Activated naive CD4-positive, alpha-beta T cell treated with anti-CD3 and anti-CD28 coated beads, Interleukin-2, amount 50 U/mL, for 24 hours (primary cell): ENCODE measurements around the gene PIP4K2A.
"Not testable (repeated sequence)": the region's sequence is repeated elsewhere in the genome, so short reads cannot be mapped to it uniquely, and the experiment has no call there.

Experiments used
- H3K27ac Mint-ChIP-seq: one replicate; pipeline ENCODE4 v1.8.0; 2021; ENCODE audit warnings: mild to moderate bottlenecking, mixed read lengths
- H3K27me3 Mint-ChIP-seq: one replicate; pipeline ENCODE4 v1.8.0; 2021; ENCODE audit warnings: mixed read lengths
- H3K36me3 Mint-ChIP-seq: one replicate; pipeline ENCODE4 v1.8.0; 2021; ENCODE audit warnings: mixed read lengths
- H3K4me1 Mint-ChIP-seq: one replicate; pipeline ENCODE4 v1.8.0; 2021; ENCODE audit warnings: mixed read lengths
- H3K4me3 Mint-ChIP-seq: one replicate; pipeline ENCODE4 v1.8.0; 2021; ENCODE audit warnings: mild to moderate bottlenecking, mixed read lengths
- H3K9me3 Mint-ChIP-seq: one replicate; pipeline ENCODE4 v1.8.0; 2021; ENCODE audit warnings: mixed read lengths

Gene PIP4K2A

GRCh38 chr10:22518167-22518724, 196.1 kb downstream of the PIP4K2A start:
- H3K27ac Mint-ChIP-seq, result no peak overlapping the region
- peaks cover under 1% of the 10 kb centered on the region for H3K9me3 Mint-ChIP-seq
- H3K36me3 Mint-ChIP-seq, result peaks cover 5% of the 10 kb centered on the region

GRCh38 chr10:22515009-22515408, 199.4 kb downstream of the PIP4K2A start:
- Mint-ChIP-seq H3K4me3 (no peak overlapping the region), H3K27ac (no peak overlapping the region), H3K9me3 (peaks cover 7% of the 10 kb centered on the region), H3K27me3 (peaks cover 22% of the 10 kb centered on the region), H3K4me1 (no peaks in the 10 kb centered on the region), H3K36me3 (peaks cover 11% of the 10 kb centered on the region)

More at GRCh38 chr10:22518167-22518724, 196.1 kb downstream of the PIP4K2A start:
- H3K27me3 Mint-ChIP-seq, result peaks cover 16% of the 10 kb centered on the region
- H3K4me3 Mint-ChIP-seq, result no peak overlapping the region
- no peaks in the 10 kb centered on the region for H3K4me1 Mint-ChIP-seq

GRCh38 chr10:22514414-22514758, 200.0 kb downstream of the PIP4K2A start:
- H3K27ac Mint-ChIP-seq, H3K9me3 Mint-ChIP-seq, H3K4me1 Mint-ChIP-seq, H3K4me3 Mint-ChIP-seq: not testable (repeated sequence)
- H3K27me3 Mint-ChIP-seq, result peaks cover 22% of the 10 kb centered on the region
- peaks cover 11% of the 10 kb centered on the region for H3K36me3 Mint-ChIP-seq

DNA sequence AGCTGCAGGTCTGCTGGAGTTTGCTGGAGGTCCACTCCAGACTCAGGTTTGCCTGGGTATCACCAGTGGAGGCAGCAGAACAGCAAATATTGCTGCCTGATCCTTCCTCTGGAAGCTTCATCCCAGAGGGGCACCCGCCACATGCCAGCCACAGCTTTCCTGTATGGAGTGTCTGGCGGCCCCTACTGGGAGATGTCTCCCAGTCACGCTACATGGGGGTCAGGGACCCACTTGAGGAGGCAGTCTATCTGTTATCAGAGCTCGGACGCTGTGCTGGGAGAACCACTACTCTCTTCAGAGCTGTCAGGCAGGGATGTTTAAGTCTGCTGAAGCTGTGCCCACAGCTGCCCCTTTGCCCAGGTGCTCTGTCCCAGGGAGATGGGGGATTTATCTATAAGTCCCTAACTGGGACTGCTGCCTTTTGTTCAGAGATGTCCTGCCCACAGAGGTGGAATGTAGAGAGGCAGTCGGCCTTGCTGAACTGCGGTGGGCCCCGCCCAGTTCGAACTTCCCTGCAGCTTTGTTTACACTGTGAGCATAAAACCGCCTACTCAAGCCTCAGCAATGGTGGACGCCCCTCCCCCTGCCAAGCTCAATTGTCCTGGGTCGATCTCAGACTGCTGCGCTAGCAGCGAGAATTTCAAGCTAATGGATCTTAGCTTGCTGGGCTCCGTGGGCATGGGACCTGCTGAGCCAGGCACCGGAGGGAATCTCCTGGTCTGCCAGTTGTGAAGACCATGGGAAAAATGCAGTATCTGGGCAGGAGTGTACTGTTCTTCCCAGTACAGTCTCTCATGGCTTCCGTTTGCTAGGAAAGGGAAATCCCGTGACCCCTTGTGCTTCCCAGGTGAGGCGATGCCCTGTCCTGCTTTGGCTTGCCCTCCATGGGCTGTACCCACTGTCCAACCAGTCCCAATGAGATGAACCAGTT, 200.6 kb downstream of the PIP4K2A start:
- H3K4me1 Mint-ChIP-seq, H3K9me3 Mint-ChIP-seq, H3K27ac Mint-ChIP-seq, H3K4me3 Mint-ChIP-seq: not testable (repeated sequence)
- H3K27me3 Mint-ChIP-seq, result peaks cover 22% of the 10 kb centered on the region
- peaks cover 11% of the 10 kb centered on the region for H3K36me3 Mint-ChIP-seq

DNA sequence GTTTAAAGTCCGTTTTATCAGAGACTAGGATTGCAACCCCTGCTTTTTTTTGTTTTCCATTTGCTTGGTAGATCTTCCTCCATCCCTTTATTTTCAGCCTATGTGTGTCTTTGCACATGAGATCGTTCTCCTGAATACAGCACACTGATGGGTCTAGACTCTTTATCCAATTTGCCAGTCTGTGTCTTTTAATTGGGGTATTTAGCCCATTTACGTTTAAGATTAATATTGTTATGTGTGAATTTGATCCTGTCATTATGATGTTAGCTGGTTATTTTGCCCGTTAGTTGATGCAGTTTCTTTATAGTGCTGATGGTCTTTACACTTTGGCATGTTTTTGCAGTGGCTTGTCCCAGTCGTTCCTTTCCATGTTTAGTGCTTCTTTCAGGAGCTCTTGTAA, 202.4 kb downstream of the PIP4K2A start:
- not testable (repeated sequence) for H3K4me1 Mint-ChIP-seq, H3K4me3 Mint-ChIP-seq, H3K9me3 Mint-ChIP-seq, H3K27ac Mint-ChIP-seq
- Mint-ChIP-seq H3K36me3 (peaks cover 11% of the 10 kb centered on the region), H3K27me3 (peaks cover 23% of the 10 kb centered on the region)

GRCh38 chr10:22508214-22508613, 206.2 kb downstream of the PIP4K2A start:
- H3K9me3 Mint-ChIP-seq, H3K27ac Mint-ChIP-seq, H3K36me3 Mint-ChIP-seq, H3K4me3 Mint-ChIP-seq: not testable (repeated sequence)
- peaks cover 10% of the 10 kb centered on the region for H3K27me3 Mint-ChIP-seq
- peaks cover 15% of the 10 kb centered on the region for H3K4me1 Mint-ChIP-seq

DNA sequence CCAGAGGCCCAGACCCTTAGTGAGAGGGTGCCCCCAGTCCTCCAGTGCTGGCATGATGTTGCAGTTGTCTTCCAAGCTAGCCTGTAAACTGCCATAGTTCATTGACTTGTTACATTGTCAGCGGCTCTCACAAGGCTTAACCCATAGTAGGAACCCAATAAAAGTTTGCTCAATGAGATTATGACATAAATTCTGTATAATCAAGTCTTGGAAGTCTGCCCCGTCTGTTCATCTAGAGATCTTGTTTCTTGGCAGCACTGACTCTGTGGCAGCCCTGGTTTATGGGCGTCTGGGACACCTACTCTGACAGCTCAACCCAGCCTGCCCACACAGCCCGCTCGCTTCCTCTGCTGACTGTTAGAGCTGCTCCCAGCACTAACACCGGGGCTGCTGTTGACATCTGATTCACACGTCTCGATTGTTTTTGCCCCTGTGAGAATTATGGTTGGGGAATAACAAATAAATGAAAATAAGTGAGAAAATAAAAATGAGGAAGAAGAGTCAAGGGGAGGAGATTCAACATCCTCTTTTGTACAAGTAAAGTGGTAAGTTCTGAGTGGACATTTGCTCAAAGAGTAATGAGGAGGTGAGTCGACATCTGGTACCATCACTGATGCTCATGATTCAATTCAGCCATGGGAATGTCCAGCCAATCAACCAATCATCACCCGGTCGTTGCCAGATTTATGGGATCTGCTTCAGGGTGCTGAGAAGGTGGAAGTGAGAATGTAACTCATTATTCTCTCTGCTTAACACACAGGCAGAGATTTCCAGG, 208.3 kb downstream of the PIP4K2A start:
- Mint-ChIP-seq H3K36me3 (no peaks in the 10 kb centered on the region), H3K4me1 (peaks cover 15% of the 10 kb centered on the region), H3K4me3 (no peak overlapping the region), H3K27me3 (peaks cover 1% of the 10 kb centered on the region), H3K9me3 (no peaks in the 10 kb centered on the region), H3K27ac (no peak overlapping the region)

DNA sequence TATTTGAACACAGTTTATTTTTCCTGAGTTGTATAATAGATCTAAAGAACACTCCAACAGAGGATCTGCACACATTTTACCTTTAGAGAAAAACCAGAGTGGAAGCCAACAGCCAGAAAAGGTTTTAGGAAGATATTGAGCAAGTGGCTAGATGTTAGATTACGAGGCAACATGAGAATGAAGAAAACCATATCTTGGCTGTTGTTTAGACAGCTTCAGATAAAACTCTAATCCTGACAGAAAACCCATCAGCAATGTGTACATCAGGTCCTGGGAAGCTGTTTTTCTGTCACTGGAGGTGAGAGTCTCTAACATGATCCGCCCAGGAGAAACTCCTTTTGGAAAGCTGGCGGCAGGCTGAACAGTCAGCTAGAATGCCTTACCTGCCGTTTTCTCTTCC, 209.6 kb downstream of the PIP4K2A start:
- H3K9me3 Mint-ChIP-seq, result no peaks in the 10 kb centered on the region
- H3K27me3 Mint-ChIP-seq, result peaks cover 1% of the 10 kb centered on the region
- H3K4me1 Mint-ChIP-seq, result peaks cover 15% of the 10 kb centered on the region
- H3K27ac Mint-ChIP-seq, result no peak overlapping the region
- no peak overlapping the region for H3K4me3 Mint-ChIP-seq
- no peaks in the 10 kb centered on the region for H3K36me3 Mint-ChIP-seq

GRCh38 chr10:22503315-22504088, 210.9 kb downstream of the PIP4K2A start:
- peaks cover 3% of the 10 kb centered on the region for H3K27me3 Mint-ChIP-seq
- H3K36me3 Mint-ChIP-seq, result no peaks in the 10 kb centered on the region
- no peak overlapping the region for H3K4me3 Mint-ChIP-seq
- no peak overlapping the region for H3K27ac Mint-ChIP-seq
- peaks cover 15% of the 10 kb centered on the region for H3K4me1 Mint-ChIP-seq
- H3K9me3 Mint-ChIP-seq, result no peaks in the 10 kb centered on the region

DNA sequence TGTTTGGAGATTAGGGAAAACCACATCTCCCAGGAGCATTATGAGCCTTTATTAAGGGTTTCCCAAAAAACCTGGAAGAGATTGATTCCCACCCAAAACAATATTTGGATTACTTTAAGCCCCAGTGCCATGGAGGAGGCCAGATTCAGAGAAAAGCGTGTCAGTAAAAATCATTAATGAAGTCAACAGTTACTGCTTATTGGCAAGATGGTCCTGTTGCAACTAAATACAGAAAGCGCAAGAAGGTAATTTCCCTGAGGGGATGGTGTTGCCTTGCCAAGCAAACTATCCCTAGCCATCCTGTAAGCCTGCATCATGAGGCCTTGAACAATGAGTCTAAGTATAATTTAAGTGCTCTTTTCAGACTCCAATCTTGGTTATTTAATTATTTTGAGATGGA, 212.5 kb downstream of the PIP4K2A start:
- H3K27ac Mint-ChIP-seq, result no peak overlapping the region
- H3K36me3 Mint-ChIP-seq, result no peaks in the 10 kb centered on the region
- peaks cover 7% of the 10 kb centered on the region for H3K4me1 Mint-ChIP-seq
- no peaks in the 10 kb centered on the region for H3K9me3 Mint-ChIP-seq
- no peak overlapping the region for H3K4me3 Mint-ChIP-seq
- peaks cover 2% of the 10 kb centered on the region for H3K27me3 Mint-ChIP-seq

GRCh38 chr10:22501413-22501812, 213.0 kb downstream of the PIP4K2A start:
- H3K4me1 Mint-ChIP-seq, result peaks cover 6% of the 10 kb centered on the region

GRCh38 chr10:22500656-22501340, 213.6 kb downstream of the PIP4K2A start:
- Mint-ChIP-seq H3K4me3 (no peak overlapping the region), H3K27me3 (peaks cover 2% of the 10 kb centered on the region), H3K36me3 (no peaks in the 10 kb centered on the region)

More at GRCh38 chr10:22501413-22501812, 213.0 kb downstream of the PIP4K2A start:
- Mint-ChIP-seq H3K27me3 (peaks cover 2% of the 10 kb centered on the region), H3K9me3 (no peaks in the 10 kb centered on the region), H3K4me3 (no peak overlapping the region), H3K27ac (no peak overlapping the region), H3K36me3 (no peaks in the 10 kb centered on the region)

DNA sequence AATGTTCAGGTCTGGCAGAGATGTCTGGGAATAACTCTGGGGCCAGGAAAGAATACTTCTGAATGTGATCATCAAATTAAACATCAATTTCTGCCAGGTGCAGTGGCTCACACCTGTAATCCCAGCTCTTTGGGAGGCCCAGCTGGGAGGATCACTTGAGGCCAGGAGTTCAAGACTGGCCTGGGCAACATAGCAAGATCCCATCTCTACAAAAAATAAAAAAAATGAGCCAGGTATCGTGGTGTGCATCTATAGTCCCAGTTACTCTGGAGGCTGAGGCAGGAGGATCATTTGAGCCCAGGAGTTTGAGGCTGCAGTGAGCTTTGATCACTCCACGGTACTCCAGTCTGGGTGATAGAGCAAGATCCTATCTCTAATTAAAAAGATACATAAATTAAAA, 214.4 kb downstream of the PIP4K2A start:
- not testable (repeated sequence) for H3K9me3 Mint-ChIP-seq, H3K27me3 Mint-ChIP-seq, H3K4me1 Mint-ChIP-seq, H3K27ac Mint-ChIP-seq, H3K36me3 Mint-ChIP-seq, H3K4me3 Mint-ChIP-seq

More at GRCh38 chr10:22500656-22501340, 213.6 kb downstream of the PIP4K2A start:
- H3K27ac Mint-ChIP-seq, result no peak overlapping the region
- H3K4me1 Mint-ChIP-seq, result no peaks in the 10 kb centered on the region
- no peaks in the 10 kb centered on the region for H3K9me3 Mint-ChIP-seq

DNA sequence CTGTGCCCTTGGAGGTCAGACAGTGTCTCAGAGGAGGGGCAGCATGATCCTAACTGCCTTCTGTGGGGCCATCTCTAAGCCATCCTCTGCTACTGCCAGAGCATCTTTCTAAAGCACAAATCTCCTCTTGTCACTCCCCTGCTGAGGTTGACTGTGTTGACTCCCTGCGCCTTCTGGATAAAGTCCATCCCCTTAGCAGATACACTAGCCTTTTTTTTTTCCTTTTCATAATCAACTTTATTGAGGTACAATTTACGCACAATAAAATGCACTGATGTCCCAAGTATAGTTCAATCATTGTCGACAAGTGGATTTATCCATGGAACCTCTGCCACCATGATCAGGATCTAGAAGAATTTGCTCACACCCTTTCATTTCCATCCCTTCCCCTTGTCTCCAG, 219.0 kb downstream of the PIP4K2A start:
- peaks cover 2% of the 10 kb centered on the region for H3K27me3 Mint-ChIP-seq
- H3K27ac Mint-ChIP-seq, result no peak overlapping the region
- H3K4me1 Mint-ChIP-seq, result peaks cover 14% of the 10 kb centered on the region
- no peaks in the 10 kb centered on the region for H3K9me3 Mint-ChIP-seq
- no peak overlapping the region for H3K4me3 Mint-ChIP-seq
- no peaks in the 10 kb centered on the region for H3K36me3 Mint-ChIP-seq

DNA sequence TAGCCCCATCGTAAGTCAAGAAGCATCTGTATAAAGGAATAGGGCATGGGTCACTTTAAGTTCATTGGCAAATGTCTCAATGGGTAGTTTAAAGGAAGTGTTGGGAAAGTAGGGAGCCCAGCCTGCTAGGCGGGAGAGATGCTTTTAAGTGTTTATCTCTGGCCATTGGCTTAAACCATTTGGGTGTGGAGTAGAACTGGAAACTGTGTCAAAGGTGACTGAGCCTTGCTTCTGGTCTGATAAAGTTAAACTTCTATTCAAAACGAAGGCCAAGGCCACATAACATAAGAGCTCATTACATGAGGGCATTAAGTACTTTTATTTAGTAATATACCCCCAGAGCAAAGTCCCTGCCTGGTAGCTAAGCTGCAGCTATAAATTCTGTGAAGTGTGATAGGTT, 220.4 kb downstream of the PIP4K2A start:
- H3K4me3 Mint-ChIP-seq, result no peak overlapping the region
- H3K27ac Mint-ChIP-seq, result no peak overlapping the region
- H3K9me3 Mint-ChIP-seq, result no peaks in the 10 kb centered on the region
- peaks cover 14% of the 10 kb centered on the region for H3K4me1 Mint-ChIP-seq
- H3K36me3 Mint-ChIP-seq, result no peaks in the 10 kb centered on the region
- no peaks in the 10 kb centered on the region for H3K27me3 Mint-ChIP-seq
